Measurements from ENCODE around the gene AGTRAP.

AGTRAP gene

GRCh38 chr1:11693024-11693590, 42.8 kb upstream of the AGTRAP start (continued):
- no peak for TF ChIP-seq ZNF449 (tag by site-specific recombination; IDR thresholded peaks at IDR 0.05)
- TF ChIP-seq ZNF747 (tag by site-specific recombination; IDR thresholded peaks at IDR 0.05) = no peak
- TF ChIP-seq ZNF791 (tag by site-specific recombination; IDR thresholded peaks at IDR 0.05) = no peak
- peak; percentile 34; the same call in 1 of the 2 replicates for TF ChIP-seq ZNF600 (tag by site-specific recombination; IDR thresholded peaks at IDR 0.05)
- TF ChIP-seq ZNF580 (tag by site-specific recombination; IDR thresholded peaks at IDR 0.05) = no peak
- no peak for TF ChIP-seq REPIN1 (tag by site-specific recombination; IDR thresholded peaks at IDR 0.05; ENCODE audit: low read depth)
- TF ChIP-seq ZNF629 (tag by site-specific recombination; IDR thresholded peaks at IDR 0.05) = peak; percentile 48
- TF ChIP-seq MZF1 (tag by site-specific recombination; IDR thresholded peaks at IDR 0.05; ENCODE audit: borderline replicate concordance) = no peak
- TF ChIP-seq ZNF843 (tag by site-specific recombination; IDR thresholded peaks at IDR 0.05) = no peak
- TF ChIP-seq OSR2 (tag by site-specific recombination; IDR thresholded peaks at IDR 0.05) = no peak
- TF ChIP-seq KLF8 (tag by site-specific recombination; IDR thresholded peaks at IDR 0.05) = no peak
- no peak for TF ChIP-seq ZNF518A (tag by site-specific recombination; conservative IDR thresholded peaks at IDR 0.05; ENCODE audit: low read depth)
- TF ChIP-seq ZNF2 (tag by site-specific recombination; IDR thresholded peaks at IDR 0.05) = no peak
- TF ChIP-seq ZBTB6 (tag by site-specific recombination; IDR thresholded peaks at IDR 0.05) = no peak
- no peak; the same call in 1 of the 2 replicates for TF ChIP-seq ZBTB20 (tag by site-specific recombination; IDR thresholded peaks at IDR 0.05)
- no peak for TF ChIP-seq KLF10 (tag by site-specific recombination; IDR thresholded peaks at IDR 0.05)
- TF ChIP-seq PRDM10 (tag by site-specific recombination; IDR thresholded peaks at IDR 0.05) = peak; percentile 78
- TF ChIP-seq ZNF624 (tag by site-specific recombination; IDR thresholded peaks at IDR 0.05) = no peak
- no peak for TF ChIP-seq ZNF707 (tag by site-specific recombination; IDR thresholded peaks at IDR 0.05)
- no peak for TF ChIP-seq ZNF138 (tag by site-specific recombination; IDR thresholded peaks at IDR 0.05; ENCODE audit: borderline replicate concordance)
- no peak for TF ChIP-seq ZNF768 (tag by site-specific recombination; IDR thresholded peaks at IDR 0.05)
- TF ChIP-seq SCRT2 (tag by site-specific recombination; IDR thresholded peaks at IDR 0.05) = no peak
- TF ChIP-seq ZSCAN23 (tag by site-specific recombination; IDR thresholded peaks at IDR 0.05) = no peak
- 0 out of 2 replicates have a peak, but pooled peaks have one; percentile 40 for TF ChIP-seq KLF17 (tag by site-specific recombination; IDR thresholded peaks at IDR 0.05)
- TF ChIP-seq INSM2 (tag by site-specific recombination; IDR thresholded peaks at IDR 0.05) = no peak
- TF ChIP-seq ZNF311 (tag by site-specific recombination; IDR thresholded peaks at IDR 0.05; ENCODE audit: borderline replicate concordance) = no peak
- no peak for TF ChIP-seq ZNF114 (tag by site-specific recombination; IDR thresholded peaks at IDR 0.05)
